ENCODE measurements around the gene RNF25.

RNF25 gene

GRCh38 chr2:218671654-218672566, at the start of gene RNF25, which contains the start of gene STK36:
TSS of gene RNF25 (minus strand) at chr2:218672002. CDS start at chr2:218671970, 32 bp downstream.
TSS of gene STK36 (plus strand) at chr2:218672086. CDS start at chr2:218672830, 744 bp downstream.
- peak within 1 kb of the TSS; percentile 96 for H3K27ac Mint-ChIP-seq
- peaks cover 57% of the 10 kb centered on the region for H3K36me3 Mint-ChIP-seq (ENCODE audit: low read depth)
- peak within 1 kb of the TSS; percentile 95 for H3K4me3 Mint-ChIP-seq
- H3K27me3 Mint-ChIP-seq: no peaks in the 10 kb centered on the region
- peaks cover 30% of the 10 kb centered on the region for H3K4me1 Mint-ChIP-seq (ENCODE audit: low read depth)
- DNase-seq: peak; percentile 86
- H3K9me3 Mint-ChIP-seq: no peaks in the 10 kb centered on the region

GRCh38 chr2:218721488-218721887, 49.7 kb upstream of the RNF25 start:
- no peak overlapping the region for H3K4me3 Mint-ChIP-seq
- H3K27me3 Mint-ChIP-seq: no peaks in the 10 kb centered on the region
- peaks cover 6% of the 10 kb centered on the region for H3K9me3 Mint-ChIP-seq
- no peak for DNase-seq
- no peak overlapping the region for H3K27ac Mint-ChIP-seq
- H3K36me3 Mint-ChIP-seq (ENCODE audit: low read depth): peaks cover 59% of the 10 kb centered on the region
- peaks cover 40% of the 10 kb centered on the region for H3K4me1 Mint-ChIP-seq (ENCODE audit: low read depth)

- no peak overlapping the region for H3K27ac Mint-ChIP-seq
- H3K4me3 Mint-ChIP-seq: no peak overlapping the region
These were observed 48.5 kb upstream of the RNF25 start for GRCh38 chr2:218720048-218721041.

GRCh38 chr2:218719457-218719856, 47.7 kb upstream of the RNF25 start:
- Mint-ChIP-seq H3K27me3 (no peaks in the 10 kb centered on the region), H3K4me1 (ENCODE audit: low read depth) (peaks cover 40% of the 10 kb centered on the region), H3K4me3 (no peak overlapping the region), H3K9me3 (no peaks in the 10 kb centered on the region), H3K36me3 (ENCODE audit: low read depth) (peaks cover 53% of the 10 kb centered on the region), H3K27ac (no peak overlapping the region)
- no peak for DNase-seq

More at GRCh38 chr2:218720048-218721041, 48.5 kb upstream of the RNF25 start:
- DNase-seq: no peak
- Mint-ChIP-seq H3K9me3 (no peaks in the 10 kb centered on the region), H3K36me3 (ENCODE audit: low read depth) (peaks cover 55% of the 10 kb centered on the region), H3K27me3 (no peaks in the 10 kb centered on the region), H3K4me1 (ENCODE audit: low read depth) (peaks cover 40% of the 10 kb centered on the region)

- Mint-ChIP-seq H3K4me1 (ENCODE audit: low read depth) (peaks cover 40% of the 10 kb centered on the region), H3K4me3 (no peak overlapping the region), H3K27ac (no peak overlapping the region), H3K27me3 (no peaks in the 10 kb centered on the region), H3K36me3 (ENCODE audit: low read depth) (peaks cover 52% of the 10 kb centered on the region), H3K9me3 (no peaks in the 10 kb centered on the region)
- no peak for DNase-seq
These were observed 46.3 kb upstream of the RNF25 start for GRCh38 chr2:218718058-218718457.

- no peak for DNase-seq
- H3K9me3 Mint-ChIP-seq: no peaks in the 10 kb centered on the region
- H3K4me3 Mint-ChIP-seq: no peak overlapping the region
- H3K27me3 Mint-ChIP-seq: no peaks in the 10 kb centered on the region
- H3K4me1 Mint-ChIP-seq (ENCODE audit: low read depth): peaks cover 33% of the 10 kb centered on the region
- peaks cover 52% of the 10 kb centered on the region for H3K36me3 Mint-ChIP-seq (ENCODE audit: low read depth)
- H3K27ac Mint-ChIP-seq: no peak overlapping the region
These were observed 45.5 kb upstream of the RNF25 start for GRCh38 chr2:218717262-218717661.

- no peak for DNase-seq
- H3K27me3 Mint-ChIP-seq: no peaks in the 10 kb centered on the region
- peaks cover 60% of the 10 kb centered on the region for H3K36me3 Mint-ChIP-seq (ENCODE audit: low read depth)
- no peaks in the 10 kb centered on the region for H3K9me3 Mint-ChIP-seq
- H3K4me1 Mint-ChIP-seq (ENCODE audit: low read depth): peaks cover 38% of the 10 kb centered on the region
- no peak overlapping the region for H3K27ac Mint-ChIP-seq
- H3K4me3 Mint-ChIP-seq: no peak overlapping the region
These were observed 44.3 kb upstream of the RNF25 start for GRCh38 chr2:218716070-218716469.

- DNase-seq: no peak
- Mint-ChIP-seq H3K27me3 (no peaks in the 10 kb centered on the region), H3K4me3 (no peak overlapping the region), H3K36me3 (ENCODE audit: low read depth) (peaks cover 44% of the 10 kb centered on the region), H3K4me1 (ENCODE audit: low read depth) (peaks cover 30% of the 10 kb centered on the region), H3K27ac (no peak overlapping the region), H3K9me3 (no peaks in the 10 kb centered on the region)
These were observed 42.1 kb upstream of the RNF25 start for GRCh38 chr2:218713922-218714321.

- H3K9me3 Mint-ChIP-seq: no peaks in the 10 kb centered on the region
These were observed 39.7 kb upstream of the RNF25 start for GRCh38 chr2:218711550-218711929.

GRCh38 chr2:218710687-218711549, 39.1 kb upstream of the RNF25 start, which contains the start of gene TTLL4:
TSS of gene TTLL4 (plus strand) at chr2:218710835. CDS start at chr2:218737677, 26,842 bp downstream.
- peak; percentile 97 for DNase-seq
- peak within 1 kb of the TSS; percentile 93 for H3K27ac Mint-ChIP-seq
- H3K36me3 Mint-ChIP-seq (ENCODE audit: low read depth): peaks cover 20% of the 10 kb centered on the region
- H3K4me3 Mint-ChIP-seq: peak within 1 kb of the TSS; percentile 89
- H3K4me1 Mint-ChIP-seq (ENCODE audit: low read depth): peaks cover 21% of the 10 kb centered on the region
- H3K27me3 Mint-ChIP-seq: no peaks in the 10 kb centered on the region
- H3K9me3 Mint-ChIP-seq: no peaks in the 10 kb centered on the region

More at GRCh38 chr2:218711550-218711929, 39.7 kb upstream of the RNF25 start:
- H3K4me1 Mint-ChIP-seq (ENCODE audit: low read depth): peaks cover 21% of the 10 kb centered on the region
- H3K27ac Mint-ChIP-seq: peak overlapping the region; percentile 93
- H3K4me3 Mint-ChIP-seq: peak overlapping the region; percentile 89
- no peak for DNase-seq
- H3K27me3 Mint-ChIP-seq: no peaks in the 10 kb centered on the region
- peaks cover 23% of the 10 kb centered on the region for H3K36me3 Mint-ChIP-seq (ENCODE audit: low read depth)

- H3K9me3 Mint-ChIP-seq: no peaks in the 10 kb centered on the region
These were observed 38.5 kb upstream of the RNF25 start for GRCh38 chr2:218710334-218710686.

GRCh38 chr2:218709908-218710307, 38.1 kb upstream of the RNF25 start:
- peaks cover 21% of the 10 kb centered on the region for H3K4me1 Mint-ChIP-seq (ENCODE audit: low read depth)
- H3K36me3 Mint-ChIP-seq (ENCODE audit: low read depth): peaks cover 12% of the 10 kb centered on the region
- DNase-seq: no peak
- H3K9me3 Mint-ChIP-seq: no peaks in the 10 kb centered on the region
- H3K27me3 Mint-ChIP-seq: no peaks in the 10 kb centered on the region
- H3K4me3 Mint-ChIP-seq: peak overlapping the region; percentile 89
- H3K27ac Mint-ChIP-seq: no peak overlapping the region

More at GRCh38 chr2:218710334-218710686, 38.5 kb upstream of the RNF25 start:
- no peak for DNase-seq
- H3K4me3 Mint-ChIP-seq: peak overlapping the region; percentile 89
- H3K4me1 Mint-ChIP-seq (ENCODE audit: low read depth): peaks cover 21% of the 10 kb centered on the region
- peaks cover 15% of the 10 kb centered on the region for H3K36me3 Mint-ChIP-seq (ENCODE audit: low read depth)
- no peaks in the 10 kb centered on the region for H3K27me3 Mint-ChIP-seq
- H3K27ac Mint-ChIP-seq: peak overlapping the region; percentile 93

- H3K27ac Mint-ChIP-seq: no peak overlapping the region
- peaks cover 13% of the 10 kb centered on the region for H3K4me1 Mint-ChIP-seq (ENCODE audit: low read depth)
- no peaks in the 10 kb centered on the region for H3K27me3 Mint-ChIP-seq
- H3K4me3 Mint-ChIP-seq: no peak overlapping the region
- peaks cover 9% of the 10 kb centered on the region for H3K36me3 Mint-ChIP-seq (ENCODE audit: low read depth)
- DNase-seq: no peak
- no peaks in the 10 kb centered on the region for H3K9me3 Mint-ChIP-seq
These were observed 36.3 kb upstream of the RNF25 start for GRCh38 chr2:218708086-218708485.
